Liver (tissue), 3 donors: ENCODE data around the gene RWDD1.

Experiments used
- EGR1 ChIP-seq, 2 donors: IDR thresholded peaks; 2 replicates each; pipeline ENCODE4 v1.6.1; 2016 to 2018; ENCODE audit warnings: antibody characterized with exemption in 2 of 2, low read depth in 2 of 2
- FOXA1 ChIP-seq: IDR thresholded peaks from 2 replicates; pipeline ENCODE4 v1.6.1; 2016; ENCODE audit warnings: antibody characterized with exemption
- HNF4G ChIP-seq: IDR thresholded peaks from 2 replicates; pipeline ENCODE4 v1.6.1; 2016; ENCODE audit warnings: antibody characterized with exemption
- RAD21 ChIP-seq, 2 donors: IDR thresholded peaks; 2 replicates each; pipeline ENCODE4 v1.6.1; 2016; ENCODE audit warnings: antibody characterized with exemption in 2 of 2, mild to moderate bottlenecking in 2 of 2
- TAF1 ChIP-seq: conservative IDR thresholded peaks from 2 replicates; pipeline ENCODE4 v1.6.1; 2016; ENCODE audit warnings: antibody characterized with exemption, mild to moderate bottlenecking
- YY1 ChIP-seq: IDR thresholded peaks from 2 replicates; pipeline ENCODE4 v1.6.1; 2016; ENCODE audit warnings: antibody characterized with exemption, mild to moderate bottlenecking
- TF ChIP-seq, protein P1 (sequence below): fragments of 150-350 bp; IDR thresholded peaks from 2 replicates; pipeline ENCODE4 v1.5.1; 2017; ENCODE audit warnings: improper control_type of control experiment, low read depth, low read length; ENCODE audit not compliant: missing input control
- TF ChIP-seq, protein P2 (sequence below): IDR thresholded peaks from 2 replicates; pipeline ENCODE4 v1.6.1; 2016; ENCODE audit warnings: antibody characterized with exemption, mild to moderate bottlenecking
- TF ChIP-seq, protein P3 (sequence below): IDR thresholded peaks from 2 replicates; pipeline ENCODE4 v1.6.1; 2016; ENCODE audit warnings: antibody characterized with exemption
- donor health status: healthy.
- donor health status: healthy.

DNA sequence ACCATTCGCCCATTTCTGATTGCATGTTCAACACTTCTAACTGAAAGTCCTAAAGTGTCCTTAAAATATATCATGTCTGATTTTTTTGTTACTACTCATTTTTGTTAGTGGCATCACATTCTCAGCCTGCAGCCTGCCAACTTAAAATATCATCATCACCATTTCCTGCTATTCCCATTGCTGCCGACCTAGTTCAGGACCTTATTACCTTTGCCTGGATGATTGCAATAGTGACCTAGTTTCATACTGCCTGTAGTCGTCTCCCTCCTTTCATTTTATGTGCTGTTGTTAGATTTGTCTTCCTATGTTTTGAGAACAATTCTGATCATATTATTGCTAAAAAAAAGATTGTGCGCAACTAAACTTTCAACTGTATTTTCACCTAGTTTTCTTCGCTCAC is 6.2 kb downstream of the RWDD1 start:
- TF ChIP-seq, protein P1, sequence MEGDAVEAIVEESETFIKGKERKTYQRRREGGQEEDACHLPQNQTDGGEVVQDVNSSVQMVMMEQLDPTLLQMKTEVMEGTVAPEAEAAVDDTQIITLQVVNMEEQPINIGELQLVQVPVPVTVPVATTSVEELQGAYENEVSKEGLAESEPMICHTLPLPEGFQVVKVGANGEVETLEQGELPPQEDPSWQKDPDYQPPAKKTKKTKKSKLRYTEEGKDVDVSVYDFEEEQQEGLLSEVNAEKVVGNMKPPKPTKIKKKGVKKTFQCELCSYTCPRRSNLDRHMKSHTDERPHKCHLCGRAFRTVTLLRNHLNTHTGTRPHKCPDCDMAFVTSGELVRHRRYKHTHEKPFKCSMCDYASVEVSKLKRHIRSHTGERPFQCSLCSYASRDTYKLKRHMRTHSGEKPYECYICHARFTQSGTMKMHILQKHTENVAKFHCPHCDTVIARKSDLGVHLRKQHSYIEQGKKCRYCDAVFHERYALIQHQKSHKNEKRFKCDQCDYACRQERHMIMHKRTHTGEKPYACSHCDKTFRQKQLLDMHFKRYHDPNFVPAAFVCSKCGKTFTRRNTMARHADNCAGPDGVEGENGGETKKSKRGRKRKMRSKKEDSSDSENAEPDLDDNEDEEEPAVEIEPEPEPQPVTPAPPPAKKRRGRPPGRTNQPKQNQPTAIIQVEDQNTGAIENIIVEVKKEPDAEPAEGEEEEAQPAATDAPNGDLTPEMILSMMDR = no peak
- TF ChIP-seq EGR1 (IDR thresholded peaks at IDR 0.05; ENCODE audit: low read depth in 2 of 2) (no peak), HNF4G (no peak), RAD21 (IDR thresholded peaks at IDR 0.05) (peak in 1 of 2 donors; percentile 4), TAF1 (no peak), YY1 (no peak), FOXA1 (no peak)
- TF ChIP-seq, protein P2, sequence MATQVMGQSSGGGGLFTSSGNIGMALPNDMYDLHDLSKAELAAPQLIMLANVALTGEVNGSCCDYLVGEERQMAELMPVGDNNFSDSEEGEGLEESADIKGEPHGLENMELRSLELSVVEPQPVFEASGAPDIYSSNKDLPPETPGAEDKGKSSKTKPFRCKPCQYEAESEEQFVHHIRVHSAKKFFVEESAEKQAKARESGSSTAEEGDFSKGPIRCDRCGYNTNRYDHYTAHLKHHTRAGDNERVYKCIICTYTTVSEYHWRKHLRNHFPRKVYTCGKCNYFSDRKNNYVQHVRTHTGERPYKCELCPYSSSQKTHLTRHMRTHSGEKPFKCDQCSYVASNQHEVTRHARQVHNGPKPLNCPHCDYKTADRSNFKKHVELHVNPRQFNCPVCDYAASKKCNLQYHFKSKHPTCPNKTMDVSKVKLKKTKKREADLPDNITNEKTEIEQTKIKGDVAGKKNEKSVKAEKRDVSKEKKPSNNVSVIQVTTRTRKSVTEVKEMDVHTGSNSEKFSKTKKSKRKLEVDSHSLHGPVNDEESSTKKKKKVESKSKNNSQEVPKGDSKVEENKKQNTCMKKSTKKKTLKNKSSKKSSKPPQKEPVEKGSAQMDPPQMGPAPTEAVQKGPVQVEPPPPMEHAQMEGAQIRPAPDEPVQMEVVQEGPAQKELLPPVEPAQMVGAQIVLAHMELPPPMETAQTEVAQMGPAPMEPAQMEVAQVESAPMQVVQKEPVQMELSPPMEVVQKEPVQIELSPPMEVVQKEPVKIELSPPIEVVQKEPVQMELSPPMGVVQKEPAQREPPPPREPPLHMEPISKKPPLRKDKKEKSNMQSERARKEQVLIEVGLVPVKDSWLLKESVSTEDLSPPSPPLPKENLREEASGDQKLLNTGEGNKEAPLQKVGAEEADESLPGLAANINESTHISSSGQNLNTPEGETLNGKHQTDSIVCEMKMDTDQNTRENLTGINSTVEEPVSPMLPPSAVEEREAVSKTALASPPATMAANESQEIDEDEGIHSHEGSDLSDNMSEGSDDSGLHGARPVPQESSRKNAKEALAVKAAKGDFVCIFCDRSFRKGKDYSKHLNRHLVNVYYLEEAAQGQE = no peak
- TF ChIP-seq, protein P3, sequence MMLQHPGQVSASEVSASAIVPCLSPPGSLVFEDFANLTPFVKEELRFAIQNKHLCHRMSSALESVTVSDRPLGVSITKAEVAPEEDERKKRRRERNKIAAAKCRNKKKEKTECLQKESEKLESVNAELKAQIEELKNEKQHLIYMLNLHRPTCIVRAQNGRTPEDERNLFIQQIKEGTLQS = peak; percentile 23
